Germinal center (tissue), 1 donor: Measurements from ENCODE around the gene NBPF12.
"Not testable (repeated sequence)": the region's sequence is repeated elsewhere in the genome, so short reads cannot be mapped to it uniquely, and the experiment has no call there.

Experiments
- DNase-seq: peaks from one replicate; pipeline ENCODE4 v3.0.0; 2012; ENCODE audit warnings: mixed read lengths, low spot score

Gene NBPF12

GRCh38 chr1:146972681-146973080 is 34.6 kb downstream of the NBPF12 start:
- not testable (repeated sequence) for DNase-seq

GRCh38 chr1:146985855-146986254 is 47.7 kb downstream of the NBPF12 start:
- not testable (repeated sequence) for DNase-seq

- DNase-seq, result not testable (repeated sequence)
Observed at GRCh38 chr1:146986450-146986849, 48.3 kb downstream of the NBPF12 start.

- DNase-seq, result not testable (repeated sequence)
Observed at GRCh38 chr1:146987502-146987901, 49.4 kb downstream of the NBPF12 start.

- DNase-seq, result not testable (repeated sequence)
Observed at GRCh38 chr1:146989455-146989854, 51.3 kb downstream of the NBPF12 start.

- DNase-seq, result not testable (repeated sequence)
Observed at GRCh38 chr1:147008495-147008894, 70.4 kb downstream of the NBPF12 start.

GRCh38 chr1:147026975-147027374 is 88.9 kb downstream of the NBPF12 start:
- not testable (repeated sequence) for DNase-seq

GRCh38 chr1:147030066-147030653 is 92.0 kb downstream of the NBPF12 start:
- DNase-seq, result not testable (repeated sequence)

GRCh38 chr1:147039916-147040315 is 101.8 kb downstream of the NBPF12 start:
- DNase-seq, result no peak

- DNase-seq, result not testable (repeated sequence)
Observed at GRCh38 chr1:147042891-147043290, 104.8 kb downstream of the NBPF12 start.

- DNase-seq, result not testable (repeated sequence)
Observed at GRCh38 chr1:147044511-147044910, 106.4 kb downstream of the NBPF12 start.
